ENCODE data around the gene RIPOR2. TPM values are rescaled to one million over a fixed set of nuclear protein-coding genes. Genes with fewer than 3 reads are reported as not detected.

RIPOR2 gene
- total and polyA plus RNA-seq, 8 donors: 2.0 to 19.3 (median 9.4) TPM; not detected in 1

DNA sequence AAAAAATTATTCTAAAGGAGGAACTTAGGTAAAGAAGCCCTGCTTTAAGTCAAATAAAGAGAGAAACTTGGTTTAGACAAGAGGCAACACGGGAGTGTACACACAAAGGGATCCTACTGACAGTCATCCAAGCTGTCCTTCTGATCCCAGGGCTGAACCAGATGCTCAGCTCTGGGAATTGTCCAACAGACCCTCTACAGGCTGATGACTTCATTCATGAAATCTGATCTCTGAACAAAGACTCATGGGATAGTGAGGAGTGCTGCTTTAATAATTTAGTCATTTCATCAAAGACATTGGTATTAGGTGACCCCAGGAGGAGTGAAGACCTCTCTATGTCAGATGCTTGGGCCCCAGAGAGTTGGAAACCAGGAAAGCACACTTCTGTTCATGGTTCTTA, 71.4 kb downstream of the RIPOR2 start:
- Histone ChIP-seq H3K27me3 (no peaks in the 10 kb centered on the region), H3K4me3 (no peak overlapping the region), H3K4me1 (peaks cover 0 to 2% (median 0%) of the 10 kb centered on the region in 4 donors), H3K9me3 (no peaks in the 10 kb centered on the region), H3K36me3 (peaks cover 0 to 53% (median 46%) of the 10 kb centered on the region in 4 donors), H3K27ac (no peak overlapping the region)
- intact Hi-C loops (cut with DNase I; ENCODE audit: low total_unique reads): no loop called here
- TF ChIP-seq POLR2A (IDR thresholded peaks at IDR 0.05) (no peak), POLR2AphosphoS5 (IDR thresholded peaks at IDR 0.05) (no peak), EP300 (IDR thresholded peaks at IDR 0.05) (no peak)
- TF ChIP-seq, protein P1, sequence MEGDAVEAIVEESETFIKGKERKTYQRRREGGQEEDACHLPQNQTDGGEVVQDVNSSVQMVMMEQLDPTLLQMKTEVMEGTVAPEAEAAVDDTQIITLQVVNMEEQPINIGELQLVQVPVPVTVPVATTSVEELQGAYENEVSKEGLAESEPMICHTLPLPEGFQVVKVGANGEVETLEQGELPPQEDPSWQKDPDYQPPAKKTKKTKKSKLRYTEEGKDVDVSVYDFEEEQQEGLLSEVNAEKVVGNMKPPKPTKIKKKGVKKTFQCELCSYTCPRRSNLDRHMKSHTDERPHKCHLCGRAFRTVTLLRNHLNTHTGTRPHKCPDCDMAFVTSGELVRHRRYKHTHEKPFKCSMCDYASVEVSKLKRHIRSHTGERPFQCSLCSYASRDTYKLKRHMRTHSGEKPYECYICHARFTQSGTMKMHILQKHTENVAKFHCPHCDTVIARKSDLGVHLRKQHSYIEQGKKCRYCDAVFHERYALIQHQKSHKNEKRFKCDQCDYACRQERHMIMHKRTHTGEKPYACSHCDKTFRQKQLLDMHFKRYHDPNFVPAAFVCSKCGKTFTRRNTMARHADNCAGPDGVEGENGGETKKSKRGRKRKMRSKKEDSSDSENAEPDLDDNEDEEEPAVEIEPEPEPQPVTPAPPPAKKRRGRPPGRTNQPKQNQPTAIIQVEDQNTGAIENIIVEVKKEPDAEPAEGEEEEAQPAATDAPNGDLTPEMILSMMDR (IDR thresholded peaks at IDR 0.05): no peak
- WGBS, 5 donors: 67 to 82% (median 76%) methylated on average over 1 of the region's 1 CpG
- DNase-seq: no peak

DNA sequence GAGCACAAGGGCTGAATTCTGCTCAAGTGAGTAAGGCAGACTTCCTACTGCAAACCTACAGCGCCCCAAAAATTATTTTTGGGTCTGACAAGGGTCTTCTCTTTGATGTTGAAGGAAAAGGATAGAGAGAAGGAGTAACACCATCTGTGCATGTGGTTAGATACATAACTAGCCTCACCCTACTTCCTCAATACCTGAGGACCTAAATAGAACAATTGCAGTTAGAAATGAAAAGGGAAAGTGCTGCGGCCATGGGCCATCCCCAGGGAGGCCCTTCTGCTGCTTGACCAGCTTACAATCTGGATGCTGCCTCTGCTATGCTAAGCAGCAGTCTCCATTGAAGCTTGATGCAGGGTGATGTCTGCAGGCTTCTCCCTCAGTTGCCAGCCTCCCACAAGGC, 73.8 kb downstream of the RIPOR2 start:
- TF ChIP-seq POLR2A (IDR thresholded peaks at IDR 0.05) (no peak), POLR2AphosphoS5 (IDR thresholded peaks at IDR 0.05) (no peak), EP300 (IDR thresholded peaks at IDR 0.05) (no peak)
- TF ChIP-seq, protein P1 (IDR thresholded peaks at IDR 0.05): no peak
- no peak for DNase-seq
- no peak overlapping the region for H3K4me3 ChIP-seq
- intact Hi-C loops (cut with DNase I; ENCODE audit: low total_unique reads): no loop called here
- peaks cover 11 to 24% (median 15%) of the 10 kb centered on the region in 4 donors for H3K4me1 ChIP-seq
- H3K27ac ChIP-seq: no peak overlapping the region
- H3K36me3 ChIP-seq: peaks cover 0 to 61% (median 39%) of the 10 kb centered on the region in 4 donors
- 83 to 92% (median 89%) methylated on average over 2 of the region's 2 CpGs for WGBS, 5 donors
- no peaks in the 10 kb centered on the region for H3K27me3 ChIP-seq
- H3K9me3 ChIP-seq: no peaks in the 10 kb centered on the region

DNA sequence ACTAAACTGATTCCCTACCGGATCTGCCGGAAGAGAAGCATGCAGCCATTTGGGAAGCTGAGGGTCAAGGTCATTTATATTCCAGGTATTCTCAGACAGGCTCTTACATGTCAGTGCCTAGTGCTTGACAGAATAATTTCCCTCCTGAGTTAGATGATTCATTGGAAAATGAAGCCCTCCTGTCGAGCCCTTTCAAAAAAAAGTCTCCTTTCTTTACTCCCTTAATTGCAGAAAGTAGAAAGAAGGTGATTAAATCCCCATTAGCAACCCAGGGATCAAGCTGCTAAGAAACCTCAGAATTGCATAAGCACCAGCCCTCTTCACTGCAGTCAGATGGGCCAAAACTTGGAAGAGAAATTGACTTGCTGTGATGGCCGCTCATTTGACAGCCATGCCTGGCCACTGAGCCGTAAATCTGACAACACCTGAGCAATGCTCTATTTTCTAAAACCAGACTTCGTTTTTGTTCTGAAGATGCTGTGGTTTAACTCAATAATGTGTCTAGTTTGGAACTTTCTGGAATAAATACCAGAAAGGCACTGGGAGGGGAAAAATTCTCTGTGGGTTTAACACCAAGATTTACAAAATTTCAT, 76.1 kb downstream of the RIPOR2 start:
- 84 to 92% (median 88%) methylated on average over 6 of the region's 6 CpGs for WGBS, 5 donors
- TF ChIP-seq EP300 (IDR thresholded peaks at IDR 0.05): no peak
- TF ChIP-seq POLR2AphosphoS5 (IDR thresholded peaks at IDR 0.05): no peak
- no peak for TF ChIP-seq POLR2A (IDR thresholded peaks at IDR 0.05)
- TF ChIP-seq, protein P1 (IDR thresholded peaks at IDR 0.05): no peak
- Histone ChIP-seq H3K36me3 (peaks cover 0 to 55% (median 31%) of the 10 kb centered on the region in 4 donors), H3K9me3 (no peaks in the 10 kb centered on the region), H3K27me3 (no peaks in the 10 kb centered on the region), H3K4me1 (peaks cover 11 to 38% (median 23%) of the 10 kb centered on the region in 4 donors), H3K4me3 (no peak overlapping the region), H3K27ac (peak overlapping the region in 1 of 5 donors; percentile 84)
- intact Hi-C loops (cut with DNase I; ENCODE audit: low total_unique reads): loop anchor here (10.0 kb wide), 1 partner anchor 155 kb away; no protein-coding TSS in a partner anchor
- no peak for DNase-seq

DNA sequence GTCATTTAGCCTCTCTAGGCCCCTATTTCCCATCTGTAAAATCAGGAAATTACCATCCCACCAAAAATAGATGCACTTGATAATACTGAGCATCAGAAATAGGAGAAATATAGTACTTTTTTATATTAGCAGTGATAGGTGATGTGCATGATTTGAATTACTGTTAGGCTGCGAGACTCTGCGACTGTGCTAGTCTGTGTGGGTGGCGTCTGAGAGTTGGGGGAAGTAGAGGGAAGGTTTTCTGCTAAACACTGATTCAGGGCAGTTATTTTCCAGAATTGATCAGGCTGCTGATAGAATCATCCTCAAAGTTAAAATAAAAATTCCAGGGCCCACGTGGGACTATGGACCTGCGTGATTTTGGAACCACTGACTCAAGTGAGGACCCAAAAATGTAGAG, 76.6 kb downstream of the RIPOR2 start:
- 89 to 94% (median 92%) methylated on average over 5 of the region's 5 CpGs for WGBS, 5 donors
- TF ChIP-seq POLR2AphosphoS5 (IDR thresholded peaks at IDR 0.05) (no peak), EP300 (IDR thresholded peaks at IDR 0.05) (no peak), POLR2A (IDR thresholded peaks at IDR 0.05) (no peak)
- TF ChIP-seq, protein P1 (IDR thresholded peaks at IDR 0.05): no peak
- no peaks in the 10 kb centered on the region for H3K27me3 ChIP-seq
- H3K4me1 ChIP-seq: peaks cover 11 to 38% (median 23%) of the 10 kb centered on the region in 4 donors
- no peaks in the 10 kb centered on the region for H3K9me3 ChIP-seq
- intact Hi-C loops (cut with DNase I; ENCODE audit: low total_unique reads): loop anchor here (10.0 kb wide), 1 partner anchor 156 kb away; no protein-coding TSS in a partner anchor
- H3K4me3 ChIP-seq: no peak overlapping the region
- H3K27ac ChIP-seq: peak overlapping the region in 2 of 5 donors; percentile 73 to 84
- no peak for DNase-seq
- peaks cover 0 to 50% (median 25%) of the 10 kb centered on the region in 4 donors for H3K36me3 ChIP-seq

Measured in stomach (tissue), 9 donors.